SK-N-SH treated with all-trans-retinoic acid at 6 μM for 48 hours (cell line): Measurements from ENCODE around the gene CARD10.
"Not testable (repeated sequence)": the region's sequence is repeated elsewhere in the genome, so short reads cannot be mapped to it uniquely, and the experiment has no call there.

Experiments
- ATAC-seq: fragments of 200-7000 bp; cut with Tn5 transposase; 3 replicates; pipeline ENCODE4 v1.9.1; 2020; ENCODE audit warnings: mild to moderate bottlenecking, moderate library complexity
- ARNTL ChIP-seq: fragments of 450-650 bp; formaldehyde crosslinking; IDR thresholded peaks from 2 replicates; pipeline ENCODE4 v1.5.0; 2020; ENCODE audit warnings: low read depth, mild to moderate bottlenecking, moderate library complexity, borderline replicate concordance
- CREB5 ChIP-seq: fragments of 250-450 bp; sonication (Bioruptor Pico); IDR thresholded peaks from 2 replicates; pipeline ENCODE4 v1.5.1; 2020; ENCODE audit warnings: low read depth, mild to moderate bottlenecking, moderate library complexity
- CSDC2 ChIP-seq: fragments of 250-450 bp; sonication (Bioruptor Pico); IDR thresholded peaks from 2 replicates; pipeline ENCODE4 v1.5.0; 2020; ENCODE audit warnings: mild to moderate bottlenecking, moderate library complexity
- ESRRG ChIP-seq: fragments of 250-450 bp; sonication (Bioruptor Pico); IDR thresholded peaks from 2 replicates; pipeline ENCODE4 v1.6.1; 2021; ENCODE audit warnings: mild to moderate bottlenecking
- GLIS3 ChIP-seq: fragments of 250-450 bp; sonication (Bioruptor Pico); IDR thresholded peaks from 2 replicates; pipeline ENCODE4 v1.5.0; 2020; ENCODE audit warnings: mild to moderate bottlenecking, moderate library complexity
- ISL1 ChIP-seq: fragments of 250-450 bp; sonication (Bioruptor Pico); IDR thresholded peaks from 2 replicates; pipeline ENCODE4 v2.1.2; 2022; ENCODE audit warnings: mild to moderate bottlenecking, moderate library complexity
- OSR1 ChIP-seq: fragments of 250-450 bp; sonication (Bioruptor Pico); IDR thresholded peaks from 2 replicates; pipeline ENCODE4 v1.8.0; 2022; ENCODE audit warnings: moderate library complexity, mild to moderate bottlenecking, inconsistent platforms
- PPARA ChIP-seq: fragments of 250-450 bp; sonication (Bioruptor Pico); IDR thresholded peaks from 2 replicates; pipeline ENCODE4 v1.5.0; 2020; ENCODE audit warnings: mild to moderate bottlenecking, borderline replicate concordance
- RARB ChIP-seq: fragments of 250-450 bp; sonication (Bioruptor Pico); IDR thresholded peaks from 2 replicates; pipeline ENCODE4 v1.8.0; 2021; ENCODE audit warnings: mild to moderate bottlenecking, moderate library complexity
- SNAI2 ChIP-seq: fragments of 250-450 bp; sonication (Bioruptor Pico); IDR thresholded peaks from 2 replicates; pipeline ENCODE4 v1.5.0; 2020; ENCODE audit warnings: mild to moderate bottlenecking, moderate library complexity
- TCF4 ChIP-seq: fragments of 250-450 bp; sonication (Bioruptor Pico); IDR thresholded peaks from 2 replicates; pipeline ENCODE4 v1.8.0; 2021; ENCODE audit warnings: mild to moderate bottlenecking, moderate library complexity, borderline replicate concordance
- TOX ChIP-seq: fragments of 250-450 bp; sonication (Bioruptor Pico); IDR thresholded peaks from 2 replicates; pipeline ENCODE4 v1.8.0; 2021; ENCODE audit warnings: mild to moderate bottlenecking, moderate library complexity, borderline replicate concordance
- TSHZ2 ChIP-seq: fragments of 250-450 bp; sonication (Bioruptor Pico); IDR thresholded peaks from 2 replicates; pipeline ENCODE4 v1.5.0; 2020; ENCODE audit warnings: mild to moderate bottlenecking, moderate library complexity
- ZC3H10 ChIP-seq: fragments of 250-450 bp; sonication (Bioruptor Pico); IDR thresholded peaks from 2 replicates; pipeline ENCODE4 v1.5.1; 2021; ENCODE audit warnings: mild to moderate bottlenecking, moderate library complexity
- ZFP3 ChIP-seq: fragments of 250-450 bp; sonication (Bioruptor Pico); IDR thresholded peaks from 2 replicates; pipeline ENCODE4 v1.5.0; 2020; ENCODE audit warnings: mild to moderate bottlenecking, moderate library complexity
- ZFP30 ChIP-seq: fragments of 450-650 bp; formaldehyde crosslinking; IDR thresholded peaks from 2 replicates; pipeline ENCODE4 v1.5.0; 2022; ENCODE audit warnings: mild to moderate bottlenecking, moderate library complexity
- ZNF565 ChIP-seq: fragments of 450-650 bp; formaldehyde crosslinking; conservative IDR thresholded peaks from 2 replicates; pipeline ENCODE4 v1.5.0; 2020; ENCODE audit warnings: low read depth, mild to moderate bottlenecking, moderate library complexity
- ZNF8 ChIP-seq: fragments of 450-650 bp; formaldehyde crosslinking; IDR thresholded peaks from 2 replicates; pipeline ENCODE4 v1.5.0; 2020; ENCODE audit warnings: mild to moderate bottlenecking, moderate library complexity
- TF ChIP-seq, protein P1 (sequence below): fragments of 250-450 bp; sonication (Bioruptor Pico); IDR thresholded peaks from 2 replicates; pipeline ENCODE4 v1.8.0; 2020; ENCODE audit warnings: mild to moderate bottlenecking, moderate library complexity, borderline replicate concordance

The CARD10 gene

GRCh38 chr22:37470087-37470445 lies 49.1 kb downstream of the CARD10 start:
- TF ChIP-seq ZNF565, result no peak
- TF ChIP-seq ZNF8 (CRISPR knock-in tag), result no peak
- TF ChIP-seq CREB5 (CRISPR knock-in tag), result no peak
- TF ChIP-seq, protein P1, sequence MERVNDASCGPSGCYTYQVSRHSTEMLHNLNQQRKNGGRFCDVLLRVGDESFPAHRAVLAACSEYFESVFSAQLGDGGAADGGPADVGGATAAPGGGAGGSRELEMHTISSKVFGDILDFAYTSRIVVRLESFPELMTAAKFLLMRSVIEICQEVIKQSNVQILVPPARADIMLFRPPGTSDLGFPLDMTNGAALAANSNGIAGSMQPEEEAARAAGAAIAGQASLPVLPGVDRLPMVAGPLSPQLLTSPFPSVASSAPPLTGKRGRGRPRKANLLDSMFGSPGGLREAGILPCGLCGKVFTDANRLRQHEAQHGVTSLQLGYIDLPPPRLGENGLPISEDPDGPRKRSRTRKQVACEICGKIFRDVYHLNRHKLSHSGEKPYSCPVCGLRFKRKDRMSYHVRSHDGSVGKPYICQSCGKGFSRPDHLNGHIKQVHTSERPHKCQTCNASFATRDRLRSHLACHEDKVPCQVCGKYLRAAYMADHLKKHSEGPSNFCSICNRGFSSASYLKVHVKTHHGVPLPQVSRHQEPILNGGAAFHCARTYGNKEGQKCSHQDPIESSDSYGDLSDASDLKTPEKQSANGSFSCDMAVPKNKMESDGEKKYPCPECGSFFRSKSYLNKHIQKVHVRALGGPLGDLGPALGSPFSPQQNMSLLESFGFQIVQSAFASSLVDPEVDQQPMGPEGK (CRISPR knock-in tag), result no peak
- TF ChIP-seq ZFP30 (CRISPR knock-in tag), result no peak
- TF ChIP-seq TSHZ2 (CRISPR knock-in tag), result no peak
- TF ChIP-seq SNAI2 (CRISPR knock-in tag), result no peak
- TF ChIP-seq RARB (CRISPR knock-in tag), result no peak
- TF ChIP-seq OSR1 (CRISPR knock-in tag), result no peak
- no peak for TF ChIP-seq PPARA (CRISPR knock-in tag)
- no peak for TF ChIP-seq TCF4 (CRISPR knock-in tag)
- ATAC-seq, result no peak; the same call in 2 of the 3 replicates

- TF ChIP-seq, protein P1 (CRISPR knock-in tag), result no peak
- TF ChIP-seq RARB (CRISPR knock-in tag), result no peak
- TF ChIP-seq CSDC2 (CRISPR knock-in tag), result no peak
- TF ChIP-seq ISL1 (CRISPR knock-in tag), result no peak
- TF ChIP-seq GLIS3 (CRISPR knock-in tag), result no peak
- TF ChIP-seq ZC3H10, result no peak
- TF ChIP-seq SNAI2 (CRISPR knock-in tag), result no peak
- TF ChIP-seq PPARA (CRISPR knock-in tag), result no peak
- no peak for TF ChIP-seq ZNF8 (CRISPR knock-in tag)
- no peak for TF ChIP-seq ZNF565
- ATAC-seq, result no peak
These were observed 49.7 kb downstream of the CARD10 start for GRCh38 chr22:37469416-37470086.

DNA sequence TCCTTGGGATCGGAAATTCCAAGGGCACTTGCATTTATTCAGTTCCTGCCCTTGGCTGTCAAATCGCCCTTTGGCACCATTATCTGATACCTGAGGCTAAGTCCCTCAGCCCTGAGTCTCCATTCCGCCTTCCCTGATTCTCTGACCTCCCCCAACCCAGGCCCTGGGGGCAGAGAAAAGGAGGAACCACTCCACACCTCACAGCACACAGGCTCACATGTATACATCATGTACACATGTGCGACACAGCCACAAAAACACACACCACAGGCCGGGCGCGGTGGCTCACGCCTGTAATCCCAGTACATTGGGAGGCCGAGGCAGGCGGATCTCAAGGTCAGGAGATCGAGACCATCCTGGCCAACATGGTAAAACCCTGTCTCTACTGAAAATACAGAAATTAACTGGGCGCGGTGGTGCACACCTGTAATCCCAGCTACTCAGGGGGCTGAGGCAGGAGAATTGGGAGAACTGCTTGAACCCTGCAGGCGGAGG lies 51.0 kb downstream of the CARD10 start:
- ATAC-seq, result not testable (repeated sequence)

- ATAC-seq, result no peak
- TF ChIP-seq TOX (CRISPR knock-in tag) (no peak), ISL1 (CRISPR knock-in tag) (no peak), ZNF565 (no peak), ZFP30 (CRISPR knock-in tag) (no peak), ESRRG (CRISPR knock-in tag) (no peak), CSDC2 (CRISPR knock-in tag) (no peak), ARNTL (CRISPR knock-in tag) (no peak), CREB5 (CRISPR knock-in tag) (no peak), TCF4 (CRISPR knock-in tag) (no peak), PPARA (CRISPR knock-in tag) (no peak), OSR1 (CRISPR knock-in tag) (no peak), ZNF8 (CRISPR knock-in tag) (no peak), RARB (CRISPR knock-in tag) (no peak), ZFP3 (CRISPR knock-in tag) (no peak), TSHZ2 (CRISPR knock-in tag) (no peak)
- TF ChIP-seq, protein P1 (CRISPR knock-in tag), result no peak
These were observed 51.7 kb downstream of the CARD10 start for GRCh38 chr22:37467391-37467955.
